GM12891 (cell line): ENCODE measurements around the gene PAK5.

Source experiments
- PAX5 ChIP-seq: IDR thresholded peaks from 2 replicates; pipeline ENCODE4 v1.6.1; 2011; ENCODE audit warnings: low read length, moderate library complexity, mild to moderate bottlenecking; ENCODE audit not compliant: insufficient read depth, severe bottlenecking
- POLR2A ChIP-seq: IDR thresholded peaks from 2 replicates; pipeline ENCODE4 v1.6.1; 2011; ENCODE audit warnings: low read depth, low read length, control low read depth
- POLR2AphosphoS5 ChIP-seq: IDR thresholded peaks from 2 replicates; pipeline ENCODE4 v1.6.1; 2011; ENCODE audit warnings: low read depth, low read length, control low read depth
- POU2F2 ChIP-seq: IDR thresholded peaks from 2 replicates; pipeline ENCODE4 v1.6.1; 2011; ENCODE audit warnings: low read depth, mild to moderate bottlenecking, control low read depth, low read length, moderate library complexity
- SPI1 ChIP-seq: IDR thresholded peaks from 2 replicates; pipeline ENCODE4 v1.6.1; 2011; ENCODE audit warnings: low read depth, low read length, control low read depth
- TAF1 ChIP-seq: IDR thresholded peaks from 2 replicates; pipeline ENCODE4 v1.6.1; 2011; ENCODE audit warnings: low read depth, low read length, control low read depth

- TF ChIP-seq POLR2AphosphoS5 = no peak
- TF ChIP-seq POLR2A = no peak
- TF ChIP-seq TAF1 = no peak
- TF ChIP-seq PAX5 = no peak
- TF ChIP-seq POU2F2 = no peak
- no peak for TF ChIP-seq SPI1
Measured at GRCh38 chr20:9794831-9795230, 44.0 kb downstream of the PAK5 start.
